Activated CD8-positive, alpha-beta memory T cell treated with anti-CD3 and anti-CD28 coated beads for 4 hours (primary cell): ENCODE results near the gene NLRC3.
"Not testable (repeated sequence)": the region's sequence is repeated elsewhere in the genome, so short reads cannot be mapped to it uniquely, and the experiment has no call there.

ENCODE experiments used
- DNase-seq, 2 donors: peaks; one replicate each; pipeline ENCODE4 v3.0.0-alpha.2; 2020; ENCODE audit warnings: low read depth in 2 of 2

The NLRC3 gene

DNA sequence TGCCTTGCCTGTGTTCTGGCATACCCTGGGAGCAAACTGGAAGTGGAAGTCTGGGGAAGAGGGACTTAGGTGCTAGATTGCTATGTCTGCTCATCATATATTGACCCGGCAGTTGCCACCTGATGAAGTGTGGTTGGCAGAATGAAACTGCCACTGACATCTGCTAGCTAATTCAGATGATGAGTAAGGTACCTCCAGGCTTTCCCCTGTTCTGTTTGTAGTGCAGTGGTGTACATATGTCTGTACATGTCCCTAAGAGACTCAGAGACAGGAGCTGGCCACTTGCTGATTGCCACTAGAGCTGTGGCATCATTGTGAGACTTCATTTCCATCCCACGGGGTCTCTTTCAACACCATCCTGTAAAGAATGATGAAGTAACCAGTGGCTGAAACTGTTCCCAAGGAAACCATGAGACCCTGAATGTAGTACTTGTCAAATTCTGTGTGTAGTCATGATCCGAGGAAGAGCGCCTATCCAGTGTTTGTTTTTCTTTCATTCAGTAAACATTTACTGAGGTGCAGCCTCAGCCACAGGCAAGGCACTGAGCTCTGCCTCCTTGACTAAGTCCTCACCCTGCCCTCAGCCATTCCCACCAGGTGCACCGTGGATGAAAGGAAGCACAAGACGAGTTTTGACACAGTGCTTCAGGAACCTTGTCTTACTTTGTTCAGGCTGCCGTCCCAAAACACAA lies 63.2 kb downstream of the NLRC3 start:
- DNase-seq = no peak

DNA sequence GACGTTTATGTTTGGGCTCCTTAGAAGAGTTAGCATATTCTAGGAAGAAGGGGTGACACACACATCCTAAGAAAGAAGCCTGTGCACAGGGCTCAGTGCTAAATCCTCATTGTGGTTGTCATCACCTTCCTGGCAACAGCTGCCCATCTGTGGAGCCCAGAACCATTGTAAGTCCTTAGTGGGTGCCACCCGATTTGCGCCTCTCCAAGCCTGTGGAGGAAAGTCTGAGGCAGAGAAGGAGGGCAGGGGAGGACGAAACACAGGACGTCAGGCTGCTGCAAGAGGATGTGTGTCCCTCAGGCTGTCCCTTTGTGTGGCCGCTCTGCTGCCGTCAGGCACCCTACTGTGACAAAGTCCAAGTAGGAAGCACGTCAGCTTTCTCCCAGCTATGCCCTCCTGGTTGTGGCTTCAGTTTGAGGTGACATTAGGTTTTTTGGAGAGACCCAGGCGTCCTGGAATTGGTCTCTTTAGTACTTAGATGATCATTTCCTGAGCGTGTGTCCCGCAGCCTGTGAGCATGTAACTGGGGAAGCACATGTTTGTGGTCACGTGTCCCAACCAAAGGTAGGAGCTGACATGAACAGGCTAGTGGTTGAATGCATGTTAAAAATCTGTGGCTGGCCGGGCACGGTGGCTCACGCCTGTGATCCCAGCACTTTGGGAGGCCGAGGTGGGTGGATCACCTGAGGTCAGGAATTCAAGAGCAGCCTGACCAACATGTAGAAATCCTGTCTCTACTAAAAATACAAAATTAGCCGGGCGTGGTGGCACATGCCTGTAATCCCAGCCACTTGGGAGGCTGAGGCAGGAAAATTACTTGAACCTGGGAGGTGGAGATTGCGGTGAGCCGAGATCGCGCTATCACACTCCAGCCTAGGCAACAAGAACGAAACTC lies 65.7 kb downstream of the NLRC3 start:
- DNase-seq = no peak

DNA sequence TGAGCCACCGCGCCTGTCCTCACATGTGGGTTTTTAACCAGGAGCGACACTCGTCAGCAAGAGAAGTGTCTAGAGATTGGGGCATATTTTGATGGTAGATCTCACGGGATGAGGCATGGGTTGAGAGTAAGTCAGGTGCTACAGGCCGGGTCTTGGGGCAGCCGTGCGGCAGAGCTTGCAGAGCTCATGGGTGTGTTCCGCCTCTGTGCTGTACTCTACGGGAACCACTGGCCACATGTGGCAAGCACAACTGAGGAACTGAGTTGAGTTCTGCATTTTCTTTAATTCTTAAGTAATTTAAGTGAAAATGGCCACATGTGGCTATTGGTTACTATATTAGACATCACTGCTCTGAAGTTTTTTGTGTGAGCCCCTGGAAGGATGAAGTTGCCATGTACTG lies 66.8 kb downstream of the NLRC3 start:
- DNase-seq = no peak

DNA sequence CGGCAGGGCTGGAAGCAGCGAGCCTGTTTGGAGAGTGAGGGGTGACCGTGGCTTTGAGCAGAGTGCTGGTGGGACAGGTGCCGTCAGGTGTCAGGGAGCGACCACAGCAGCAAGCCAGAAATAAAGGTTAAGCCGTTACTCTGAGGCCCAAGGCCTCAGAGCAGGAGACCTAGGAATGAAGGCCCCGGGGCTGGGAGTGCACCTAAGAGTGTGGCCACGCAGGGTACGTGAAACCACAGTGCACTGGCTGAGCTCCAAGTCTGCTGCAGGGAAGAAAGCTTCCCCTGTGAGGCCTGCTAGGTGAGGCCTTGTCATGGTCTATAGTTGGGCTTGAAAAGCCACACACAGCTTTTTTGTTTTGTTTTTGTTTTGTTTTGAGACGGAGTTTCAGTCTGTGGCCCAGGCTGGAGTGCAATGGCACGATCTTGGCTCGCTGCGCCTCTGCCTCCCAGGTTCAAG lies 67.7 kb downstream of the NLRC3 start:
- DNase-seq = peak; percentile 29 to 35

DNA sequence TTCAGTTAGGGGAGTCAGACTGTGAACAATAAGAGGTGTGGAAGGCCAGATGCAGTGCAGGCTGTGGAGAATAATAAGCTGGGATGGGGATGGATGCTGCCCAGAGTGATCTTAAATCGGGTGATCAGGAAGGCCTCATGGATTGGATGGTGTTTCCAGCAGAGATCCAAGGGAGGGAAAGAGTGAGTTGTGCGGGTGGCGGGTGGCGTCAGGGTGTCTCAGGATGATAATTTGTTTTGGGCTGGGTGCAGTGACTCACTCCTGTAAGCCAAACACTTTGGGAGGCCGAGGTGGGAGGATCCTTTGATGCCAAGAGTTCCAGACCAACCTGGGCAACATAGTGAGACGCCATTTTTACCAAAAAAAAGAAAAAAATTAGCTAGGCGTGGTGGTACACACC lies 68.5 kb downstream of the NLRC3 start:
- DNase-seq = no peak

DNA sequence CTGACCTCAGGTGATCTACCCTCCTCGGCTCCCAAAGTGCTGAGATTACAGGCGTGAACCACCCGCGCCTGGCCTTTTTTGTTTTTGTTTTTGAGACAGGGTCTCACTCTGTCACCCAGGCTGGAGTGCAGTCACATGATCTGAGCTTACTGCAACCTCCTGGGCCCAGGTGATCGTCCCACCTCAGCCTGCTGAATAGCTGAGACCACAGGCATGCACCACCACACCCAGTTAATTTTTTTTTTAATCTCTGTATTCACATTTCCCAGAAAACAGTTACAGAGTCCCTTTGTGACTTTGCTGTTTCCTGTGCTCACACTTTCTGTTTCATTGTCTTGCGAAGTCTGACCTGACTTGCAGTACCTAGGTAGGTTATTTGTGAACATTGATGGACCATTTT lies 73.7 kb downstream of the NLRC3 start:
- peak in 1 of 2 donors; percentile 39 for DNase-seq

DNA sequence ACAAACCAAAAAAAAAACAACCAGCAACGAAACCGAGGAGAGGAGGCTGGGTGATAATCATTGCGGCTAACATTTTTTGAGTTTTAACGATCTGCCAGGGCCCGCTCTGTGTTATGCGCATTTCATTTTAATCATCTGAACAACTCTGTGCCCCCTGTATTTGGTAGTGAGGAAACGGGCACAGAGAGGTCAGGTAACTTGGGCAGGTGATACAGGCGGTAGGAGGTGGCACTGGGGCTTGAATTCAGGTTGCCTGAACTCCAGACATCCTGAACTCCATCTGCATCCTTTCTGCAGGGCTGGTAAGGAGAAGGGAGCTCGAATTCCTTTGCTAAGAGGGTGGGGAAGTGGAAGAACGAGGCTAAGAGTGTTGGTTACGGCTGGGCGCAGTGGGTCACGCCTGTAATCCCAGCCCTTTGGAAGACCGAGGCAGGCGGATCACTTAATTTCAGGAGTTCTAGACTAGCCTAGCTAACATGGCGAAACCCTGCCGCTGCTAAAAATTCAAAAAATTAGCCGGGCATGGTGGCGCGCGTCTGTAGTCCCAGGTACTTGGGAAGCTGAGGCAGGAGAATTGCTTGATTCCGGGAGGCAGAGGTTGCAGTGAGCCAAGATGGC lies 75.3 kb downstream of the NLRC3 start:
- no peak for DNase-seq

DNA sequence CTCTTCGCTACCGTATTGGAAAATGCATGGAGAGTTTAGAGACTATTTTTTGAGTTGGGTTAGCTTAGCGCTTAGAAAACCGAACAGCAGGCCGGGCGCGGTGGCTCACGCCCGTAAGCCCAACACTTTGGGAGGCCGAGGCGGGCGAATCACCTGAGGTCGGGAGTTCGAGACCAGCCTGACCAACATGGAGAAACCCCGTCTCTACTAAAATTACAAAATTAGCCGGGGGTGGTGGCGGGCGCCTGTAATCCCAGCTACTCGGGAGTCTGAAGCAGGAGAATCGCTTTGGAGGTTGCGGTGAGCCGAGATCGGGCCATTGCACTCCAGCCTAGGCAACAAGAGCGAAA lies 75.8 kb downstream of the NLRC3 start:
- not testable (repeated sequence) for DNase-seq

DNA sequence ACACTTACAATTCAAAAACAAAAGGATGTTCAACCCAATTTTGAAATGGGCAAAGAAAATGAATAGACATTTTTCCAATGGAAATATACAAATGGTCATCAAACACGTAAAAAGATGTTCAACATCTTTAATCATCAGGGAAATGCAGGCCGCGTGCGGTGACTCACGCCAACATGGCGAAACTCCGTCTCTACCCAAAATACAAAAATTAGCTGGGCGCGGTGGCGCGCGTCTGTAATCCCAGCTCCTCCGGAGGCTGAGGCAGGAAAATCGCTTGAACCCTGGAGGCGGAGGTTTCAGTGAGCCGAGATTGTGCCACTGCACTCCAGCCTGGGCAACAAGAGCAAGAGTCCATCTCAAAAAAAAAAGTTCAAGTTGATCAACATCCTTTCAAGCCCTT lies 78.2 kb downstream of the NLRC3 start:
- DNase-seq = no peak

DNA sequence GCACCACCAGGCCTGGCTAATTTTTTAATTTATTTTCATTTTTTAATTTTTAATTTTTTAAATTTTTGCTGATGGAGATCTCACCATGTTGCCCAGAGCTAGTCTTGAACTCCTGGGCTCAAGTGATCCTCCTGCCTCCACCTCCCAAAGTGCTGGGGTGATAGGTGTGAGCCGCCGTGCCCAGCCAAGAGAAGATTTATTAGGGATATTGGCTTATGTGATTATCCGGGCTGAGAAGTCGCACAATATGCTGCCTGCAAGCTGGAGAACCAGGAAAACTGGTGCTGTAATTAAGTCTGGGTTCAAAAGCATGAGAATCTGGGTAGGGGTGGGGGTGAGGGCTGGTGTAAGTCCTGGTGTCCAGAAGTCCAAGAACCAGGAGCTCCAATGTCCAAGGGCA lies 79.4 kb downstream of the NLRC3 start:
- no peak for DNase-seq

DNA sequence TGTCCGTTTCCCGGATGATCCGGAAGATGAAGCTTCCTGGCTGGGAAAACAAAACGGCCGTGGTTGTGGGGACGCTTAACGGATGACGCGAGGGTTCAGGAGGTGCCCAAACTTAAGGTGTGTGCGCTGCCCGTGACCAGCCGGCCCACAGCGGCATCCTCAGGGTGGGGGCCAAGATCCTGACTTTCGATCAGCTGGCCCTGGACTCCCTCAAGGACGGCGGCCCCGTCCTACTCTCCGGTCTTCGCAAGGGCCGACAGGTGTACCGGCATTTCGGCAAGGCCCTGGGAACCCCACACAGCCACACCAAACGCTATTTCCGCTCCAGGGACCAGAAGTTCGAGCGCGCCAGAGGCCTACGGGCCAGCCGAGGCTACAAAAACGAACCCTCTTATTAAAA lies 80.8 kb downstream of the NLRC3 start:
- DNase-seq = no peak

DNA sequence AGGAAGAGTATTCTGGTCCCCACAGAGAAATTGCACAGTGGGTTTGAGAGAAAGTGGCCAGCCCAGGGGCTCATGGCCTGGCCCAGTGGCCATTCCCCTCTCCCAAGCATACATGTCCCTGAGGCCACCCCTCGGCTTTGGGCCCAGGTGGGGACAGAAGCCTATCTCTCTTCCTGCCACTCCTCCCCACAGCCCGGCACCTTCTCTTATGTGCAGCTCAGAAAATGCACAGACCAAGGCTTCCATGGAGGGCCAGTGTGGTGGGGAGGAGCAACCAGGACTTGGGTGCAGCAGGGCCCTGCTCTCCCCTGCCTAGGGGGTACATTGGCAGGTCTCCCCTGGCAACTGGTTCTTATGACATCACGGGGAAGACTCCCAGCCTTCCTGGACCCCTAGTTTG lies 82.0 kb downstream of the NLRC3 start, which contains the start of gene C16orf90:
C16orf90 (minus strand) TSS at position 314 of the 400 bp plus-strand sequence; CDS start at position 246, 68 bp downstream.
- DNase-seq = no peak

DNA sequence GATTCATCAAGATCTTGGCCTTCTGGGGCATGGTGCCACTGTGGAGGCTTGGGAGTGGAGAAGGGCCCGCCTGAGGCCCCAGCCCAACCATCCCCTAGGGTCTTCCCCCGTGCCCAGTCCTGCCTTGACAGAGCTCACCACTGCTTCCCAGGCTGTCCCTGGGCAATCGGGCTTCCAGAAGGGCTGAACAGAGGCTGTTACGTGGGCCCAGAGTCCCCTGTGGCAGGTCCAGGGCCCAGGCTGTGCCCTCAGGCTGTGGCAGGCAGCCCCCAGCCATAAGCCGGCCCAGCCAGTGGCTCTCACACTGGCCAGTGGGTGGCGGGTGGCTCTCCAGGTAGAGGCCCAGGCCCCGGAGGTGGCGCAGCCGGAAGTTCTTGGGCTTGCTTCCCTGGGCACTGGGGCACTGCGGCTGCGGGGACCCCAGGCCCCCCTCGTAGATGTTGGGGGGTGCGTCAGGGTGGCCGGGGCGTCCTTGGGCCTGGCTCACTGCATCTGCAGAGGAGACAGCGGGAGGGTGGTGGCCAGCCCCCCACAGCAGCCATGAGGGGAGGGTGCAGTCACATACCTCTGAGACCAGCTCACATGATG lies 82.7 kb downstream of the NLRC3 start:
- DNase-seq = no peak

DNA sequence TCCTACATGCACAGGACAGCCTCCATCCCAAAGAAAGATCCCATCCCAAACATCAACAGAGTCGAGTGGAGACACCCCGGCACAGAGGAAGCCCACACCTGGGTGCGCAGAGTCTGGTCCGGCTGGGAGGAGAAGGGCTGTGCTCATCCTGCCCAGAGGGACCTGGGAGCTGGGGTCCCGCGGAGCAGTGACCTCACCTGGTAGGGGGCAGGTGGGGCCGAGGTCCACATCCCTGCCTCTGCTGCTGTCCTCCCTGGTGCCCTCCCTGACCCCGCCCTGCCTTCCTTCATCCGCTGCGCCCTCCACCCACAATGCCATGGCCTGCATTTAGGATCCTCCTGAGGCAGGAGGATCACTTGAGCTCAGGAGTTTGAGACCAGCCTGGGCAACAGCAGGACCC lies 84.8 kb downstream of the NLRC3 start:
- no peak for DNase-seq

DNA sequence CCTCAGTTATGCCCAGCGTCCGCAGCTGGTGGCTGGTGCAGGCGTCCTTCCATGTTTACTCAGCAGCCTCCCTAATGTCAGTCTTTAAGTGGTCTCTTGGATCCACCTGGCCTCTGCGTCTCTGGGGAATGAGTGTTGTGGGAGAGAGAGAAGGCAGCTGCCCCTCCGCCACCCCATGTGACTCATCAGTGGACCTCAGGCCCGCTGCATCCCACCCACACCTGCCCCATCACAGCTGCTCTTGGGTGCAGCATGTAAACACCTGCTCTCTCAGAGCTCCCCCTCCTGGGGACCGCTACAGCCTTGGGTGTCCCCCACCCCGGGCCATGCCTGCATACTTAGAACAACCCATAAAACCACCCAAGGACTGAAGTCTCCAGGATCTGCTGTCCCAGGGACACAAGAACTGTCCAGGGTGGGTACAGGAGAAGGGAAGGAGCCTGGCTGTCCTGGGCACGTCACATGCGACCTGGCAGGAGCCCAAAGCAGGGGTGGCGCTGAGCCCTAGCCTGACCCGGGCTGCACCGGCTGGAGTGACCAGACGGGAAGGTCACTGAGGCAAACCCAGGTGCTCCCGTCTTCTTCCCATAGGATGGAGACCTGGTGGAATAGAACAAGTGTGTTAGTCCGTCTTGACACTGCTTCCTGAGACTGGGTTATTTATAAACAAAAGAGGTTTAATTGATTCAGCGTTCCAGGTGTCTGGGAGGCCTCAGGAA lies 86.1 kb downstream of the NLRC3 start:
- DNase-seq = no peak
